Activated T-cell treated with anti-CD3 and anti-CD28 coated beads, Interleukin-2, amount 50 U/mL, for 4 hours (primary cell): ENCODE results near the gene MOV10. TPM values are rescaled to one million over a fixed set of nuclear protein-coding genes. Genes with fewer than 3 reads are reported as not detected.

Experiments used
- ATAC-seq, 2 donors: fragments of 200-7000 bp; cut with Tn5 transposase; one replicate each; pipeline ENCODE4 v1.10.0; 2021
- DNase-seq: peaks from one replicate; pipeline ENCODE4 v3.0.0-alpha.2; 2020
- H3K27me3 Mint-ChIP-seq: one replicate; pipeline ENCODE4 v1.8.0; 2021; ENCODE audit warnings: low read depth, mixed read lengths
- H3K36me3 Mint-ChIP-seq: one replicate; pipeline ENCODE4 v1.8.0; 2022; ENCODE audit warnings: mixed read lengths; ENCODE audit not compliant: insufficient read depth
- H3K4me1 Mint-ChIP-seq: one replicate; pipeline ENCODE4 v1.8.0; 2021; ENCODE audit warnings: low read depth, mixed read lengths
- H3K4me3 Mint-ChIP-seq: one replicate; pipeline ENCODE4 v1.8.0; 2021; ENCODE audit warnings: mild to moderate bottlenecking, moderate library complexity, mixed read lengths
- H3K9me3 Mint-ChIP-seq: one replicate; pipeline ENCODE4 v1.8.0; 2021; ENCODE audit warnings: mixed read lengths
- total RNA-seq, 3 donors: library from RNA; stranded (reverse); gene quantifications; one replicate each; pipeline ENCODE4 v1.2.1, GENCODE V29; 2021

The MOV10 gene
- total RNA-seq, 3 donors from 2014 or later, result 18.6 to 24.6 (median 20.8) TPM

DNA sequence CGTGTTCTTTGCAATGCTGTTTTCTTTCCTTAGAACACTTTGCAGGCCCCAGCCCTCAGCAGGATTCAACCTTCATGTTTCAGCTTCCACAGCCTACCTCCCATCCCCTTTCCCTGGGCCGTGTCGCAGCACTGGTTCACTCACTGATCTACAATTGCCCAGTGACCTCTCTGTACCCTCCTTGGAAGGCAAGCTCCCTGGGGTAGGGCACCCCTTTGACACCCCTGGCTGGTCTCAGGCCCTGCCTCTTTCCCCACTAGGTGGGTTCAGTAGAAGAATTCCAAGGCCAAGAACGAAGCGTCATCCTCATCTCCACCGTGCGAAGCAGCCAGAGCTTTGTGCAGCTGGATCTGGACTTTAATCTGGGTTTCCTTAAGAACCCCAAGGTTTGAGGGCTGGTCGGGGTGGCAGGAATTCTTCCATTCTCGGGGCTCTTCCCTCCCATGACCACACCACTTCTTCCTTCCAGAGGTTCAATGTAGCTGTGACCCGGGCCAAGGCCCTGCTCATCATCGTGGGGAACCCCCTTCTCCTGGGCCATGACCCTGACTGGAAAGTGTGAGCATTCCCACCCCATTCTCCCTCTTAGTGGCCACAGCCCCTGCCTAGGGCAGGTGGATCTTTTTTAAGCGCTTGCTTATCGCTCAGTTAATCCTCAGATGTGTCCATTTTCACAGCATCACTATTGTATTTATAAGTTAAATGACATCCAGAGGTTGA, 25.1 kb downstream of the MOV10 start:
- no peak overlapping the region for H3K4me3 Mint-ChIP-seq
- peaks cover 49% of the 10 kb centered on the region for H3K4me1 Mint-ChIP-seq
- ATAC-seq, result no peak
- peaks cover 15% of the 10 kb centered on the region for H3K36me3 Mint-ChIP-seq
- DNase-seq, result no peak
- no peaks in the 10 kb centered on the region for H3K27me3 Mint-ChIP-seq
- no peaks in the 10 kb centered on the region for H3K9me3 Mint-ChIP-seq

DNA sequence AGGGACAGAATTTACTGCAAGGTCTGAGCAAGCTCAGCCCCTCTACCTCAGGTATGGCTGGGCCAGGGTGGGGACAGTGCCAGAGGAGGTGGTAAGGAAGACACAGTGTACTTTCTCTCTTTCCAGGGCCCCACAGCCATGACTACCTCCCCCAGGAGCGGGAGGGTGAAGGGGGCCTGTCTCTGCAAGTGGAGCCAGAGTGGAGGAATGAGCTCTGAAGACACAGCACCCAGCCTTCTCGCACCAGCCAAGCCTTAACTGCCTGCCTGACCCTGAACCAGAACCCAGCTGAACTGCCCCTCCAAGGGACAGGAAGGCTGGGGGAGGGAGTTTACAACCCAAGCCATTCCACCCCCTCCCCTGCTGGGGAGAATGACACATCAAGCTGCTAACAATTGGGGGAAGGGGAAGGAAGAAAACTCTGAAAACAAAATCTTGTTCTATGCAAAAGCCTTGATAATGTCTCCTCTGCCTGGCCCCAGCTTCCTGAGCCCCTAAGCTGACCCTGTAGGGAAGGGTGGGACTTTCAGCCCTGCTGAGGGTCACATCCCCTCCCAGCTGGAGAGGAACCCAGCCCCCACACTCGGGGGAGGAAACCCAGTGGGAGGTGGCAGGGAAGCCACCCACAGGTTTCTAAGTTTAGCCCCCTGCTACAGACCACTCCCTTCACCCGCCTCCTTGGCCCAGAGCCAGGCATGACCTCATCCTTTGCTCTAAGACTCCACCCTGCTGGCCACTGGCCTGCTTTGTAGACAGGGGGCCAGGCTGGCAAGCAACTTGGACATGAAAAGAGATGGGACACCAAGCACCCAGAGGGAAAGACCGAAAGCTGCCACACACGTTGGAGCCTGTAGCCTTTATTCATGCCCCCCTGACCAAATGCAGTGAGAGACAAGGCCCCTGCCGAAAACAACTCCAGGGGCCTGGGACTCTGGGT, 26.1 kb downstream of the MOV10 start:
- H3K36me3 Mint-ChIP-seq, result peaks cover 13% of the 10 kb centered on the region
- peaks cover 58% of the 10 kb centered on the region for H3K4me1 Mint-ChIP-seq
- H3K9me3 Mint-ChIP-seq, result no peaks in the 10 kb centered on the region
- H3K27me3 Mint-ChIP-seq, result no peaks in the 10 kb centered on the region
- DNase-seq (peak; percentile 65), ATAC-seq (peak; percentile 27 to 31)
- peak overlapping the region; percentile 2 for H3K4me3 Mint-ChIP-seq

DNA sequence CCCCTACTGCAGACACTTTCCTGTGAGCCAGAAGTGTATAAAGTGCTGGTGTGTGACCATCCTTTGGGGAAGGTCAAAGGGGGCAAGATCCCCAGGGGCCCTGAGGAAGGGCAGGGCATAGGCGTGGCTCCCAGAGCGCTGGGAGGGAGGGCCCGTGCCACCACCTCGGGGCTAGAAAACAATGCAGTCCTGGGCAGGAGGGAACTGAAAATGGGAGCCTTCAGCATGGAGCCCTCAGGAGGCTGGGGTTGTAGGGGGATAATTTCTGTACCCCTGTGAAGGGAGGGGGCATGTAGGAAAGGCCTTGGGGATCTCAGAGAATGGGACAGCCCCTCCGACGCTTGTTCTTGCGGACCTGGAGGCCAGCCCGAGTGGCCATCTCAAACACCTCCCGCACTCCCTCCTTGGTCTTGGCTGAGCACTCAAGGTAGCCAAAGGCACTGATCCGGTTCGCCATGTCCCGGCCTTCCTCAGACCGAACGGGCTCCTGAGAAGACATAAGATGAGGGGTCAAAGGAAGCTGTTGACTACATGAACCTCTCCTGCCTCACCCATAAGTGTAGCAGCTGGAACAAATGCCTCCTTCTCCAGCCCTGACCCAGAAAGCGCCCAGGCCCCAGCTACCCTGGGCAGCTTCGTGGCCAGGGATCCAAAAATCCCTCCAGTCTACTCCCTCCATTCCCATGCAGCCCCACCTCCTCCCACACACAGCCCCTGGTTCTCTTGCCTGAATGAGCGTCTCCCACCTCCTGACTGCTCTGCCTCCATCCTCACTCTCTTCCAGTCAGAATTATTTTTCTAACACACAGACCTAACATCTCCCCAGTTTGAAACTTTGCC, 27.0 kb downstream of the MOV10 start:
- no peak for DNase-seq
- Mint-ChIP-seq H3K4me3 (no peak overlapping the region), H3K36me3 (peaks cover 13% of the 10 kb centered on the region), H3K4me1 (peaks cover 64% of the 10 kb centered on the region), H3K27me3 (no peaks in the 10 kb centered on the region), H3K9me3 (no peaks in the 10 kb centered on the region)
- ATAC-seq, result no peak

DNA sequence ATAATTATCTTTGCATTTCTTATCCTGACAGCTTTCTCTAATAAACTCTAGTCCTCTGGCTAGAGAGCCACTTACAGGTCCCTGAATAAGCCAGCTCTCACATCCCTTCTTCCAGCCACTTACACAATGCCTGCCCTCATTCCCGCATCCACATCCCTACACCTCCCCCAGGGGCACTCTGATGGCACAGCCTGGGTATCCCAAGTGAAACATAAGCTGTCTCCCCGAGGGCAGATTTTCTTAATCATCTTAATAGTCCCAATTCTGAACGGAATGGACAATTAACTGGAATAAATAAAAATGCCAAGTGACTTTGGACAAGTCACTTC, 27.6 kb downstream of the MOV10 start:
- H3K4me3 Mint-ChIP-seq, result no peak overlapping the region
- DNase-seq (no peak), ATAC-seq (no peak)
- H3K4me1 Mint-ChIP-seq, result peaks cover 64% of the 10 kb centered on the region
- no peaks in the 10 kb centered on the region for H3K9me3 Mint-ChIP-seq
- no peaks in the 10 kb centered on the region for H3K27me3 Mint-ChIP-seq
- H3K36me3 Mint-ChIP-seq, result peaks cover 13% of the 10 kb centered on the region

DNA sequence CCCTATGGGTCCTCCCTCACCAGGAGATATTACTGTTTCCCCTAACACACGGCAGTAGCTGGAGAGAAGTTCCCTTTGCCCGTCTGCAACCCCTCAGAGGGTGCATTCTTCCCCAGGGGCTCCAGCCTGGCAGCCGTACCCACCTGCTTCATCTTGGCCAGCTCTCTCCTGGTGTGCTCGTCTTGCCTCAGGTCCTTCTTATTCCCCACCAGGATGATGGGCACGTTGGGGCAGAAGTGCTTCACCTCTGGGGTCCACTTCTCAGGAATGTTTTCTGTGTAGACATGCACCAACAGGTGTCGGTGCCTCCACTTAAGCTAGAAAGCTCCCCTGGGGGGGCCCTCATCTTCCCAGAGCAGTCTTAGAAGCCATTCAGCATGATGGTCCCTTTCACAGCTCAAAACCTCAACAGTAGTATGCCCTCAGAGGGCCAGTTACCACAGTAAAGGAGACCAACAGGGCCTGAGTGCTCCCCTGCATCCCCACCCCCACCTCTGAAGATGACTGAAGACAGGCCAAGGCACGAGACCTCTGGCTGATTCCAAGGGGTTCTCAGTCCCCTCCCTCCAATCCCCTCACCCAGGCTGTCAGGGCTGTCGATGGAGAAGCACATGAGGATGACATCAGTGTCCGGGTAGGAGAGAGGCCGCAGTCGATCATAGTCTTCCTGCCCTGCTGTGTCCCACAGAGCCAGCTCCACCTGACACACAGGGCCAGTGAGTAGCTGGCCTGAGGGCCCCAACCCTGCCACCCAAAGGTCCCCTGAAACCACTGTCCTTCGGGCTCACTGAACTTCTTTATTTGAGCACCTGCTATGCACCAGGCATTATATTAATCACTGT, 28.2 kb downstream of the MOV10 start:
- H3K27me3 Mint-ChIP-seq, result peaks cover 1% of the 10 kb centered on the region
- ATAC-seq (no peak), DNase-seq (no peak)
- H3K4me1 Mint-ChIP-seq, result peaks cover 68% of the 10 kb centered on the region
- no peaks in the 10 kb centered on the region for H3K9me3 Mint-ChIP-seq
- no peak overlapping the region for H3K4me3 Mint-ChIP-seq
- H3K36me3 Mint-ChIP-seq, result peaks cover 12% of the 10 kb centered on the region

DNA sequence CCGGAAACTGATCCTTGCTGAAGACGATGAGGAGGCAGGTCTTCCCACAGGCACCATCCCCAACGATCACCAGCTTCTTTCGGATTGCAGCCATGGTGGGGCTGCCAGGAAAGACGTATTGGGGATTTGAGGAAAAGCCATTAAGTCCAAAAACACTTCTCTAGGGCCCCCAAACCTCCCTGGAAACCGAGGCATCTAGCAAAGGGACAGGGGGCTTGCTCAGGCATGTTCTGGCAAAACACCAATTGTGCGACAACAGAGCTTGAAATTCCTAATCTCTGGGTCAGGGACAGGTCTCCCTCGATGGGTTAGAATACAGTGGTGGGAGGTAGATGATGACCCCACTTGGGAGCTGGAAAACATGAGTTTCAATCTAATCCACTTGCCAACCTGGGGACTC, 29.2 kb downstream of the MOV10 start:
- H3K4me3 Mint-ChIP-seq, result no peak overlapping the region
- peaks cover 8% of the 10 kb centered on the region for H3K36me3 Mint-ChIP-seq
- ATAC-seq, result no peak

DNA sequence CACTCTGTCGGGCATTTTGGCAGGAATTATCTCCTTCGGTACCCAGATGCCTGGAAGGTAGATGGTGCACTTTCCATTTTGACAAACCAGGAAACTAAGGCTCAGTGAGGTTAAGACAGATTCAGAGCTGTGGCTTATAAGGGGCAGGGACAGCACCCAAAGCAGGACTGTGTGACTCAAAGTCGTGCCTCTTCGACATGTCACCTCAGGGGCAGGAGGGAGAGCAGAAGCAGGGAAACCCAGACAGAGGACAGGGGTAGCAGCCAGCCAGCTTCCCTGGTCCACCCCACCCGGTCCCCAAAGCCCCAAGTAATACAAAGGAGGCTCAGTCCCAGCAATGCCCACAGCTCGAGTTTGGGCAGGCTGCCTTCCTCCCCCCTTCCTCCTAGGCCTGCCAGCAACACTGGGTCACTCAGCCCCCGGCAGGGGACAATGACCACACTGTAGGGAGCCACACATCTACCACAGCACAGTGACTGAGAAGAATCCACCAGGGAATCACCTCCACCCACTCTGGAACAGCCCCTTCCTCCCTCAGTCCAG, 30.0 kb downstream of the MOV10 start:
- ATAC-seq, result peak; percentile 49 to 54
- H3K4me3 Mint-ChIP-seq, result peak overlapping the region; percentile 75
- peaks cover 6% of the 10 kb centered on the region for H3K36me3 Mint-ChIP-seq

More for the DNA sequence above, 29.2 kb downstream of the MOV10 start:
- Mint-ChIP-seq H3K9me3 (no peaks in the 10 kb centered on the region), H3K4me1 (peaks cover 69% of the 10 kb centered on the region), H3K27me3 (peaks cover 2% of the 10 kb centered on the region)
- no peak for DNase-seq

DNA sequence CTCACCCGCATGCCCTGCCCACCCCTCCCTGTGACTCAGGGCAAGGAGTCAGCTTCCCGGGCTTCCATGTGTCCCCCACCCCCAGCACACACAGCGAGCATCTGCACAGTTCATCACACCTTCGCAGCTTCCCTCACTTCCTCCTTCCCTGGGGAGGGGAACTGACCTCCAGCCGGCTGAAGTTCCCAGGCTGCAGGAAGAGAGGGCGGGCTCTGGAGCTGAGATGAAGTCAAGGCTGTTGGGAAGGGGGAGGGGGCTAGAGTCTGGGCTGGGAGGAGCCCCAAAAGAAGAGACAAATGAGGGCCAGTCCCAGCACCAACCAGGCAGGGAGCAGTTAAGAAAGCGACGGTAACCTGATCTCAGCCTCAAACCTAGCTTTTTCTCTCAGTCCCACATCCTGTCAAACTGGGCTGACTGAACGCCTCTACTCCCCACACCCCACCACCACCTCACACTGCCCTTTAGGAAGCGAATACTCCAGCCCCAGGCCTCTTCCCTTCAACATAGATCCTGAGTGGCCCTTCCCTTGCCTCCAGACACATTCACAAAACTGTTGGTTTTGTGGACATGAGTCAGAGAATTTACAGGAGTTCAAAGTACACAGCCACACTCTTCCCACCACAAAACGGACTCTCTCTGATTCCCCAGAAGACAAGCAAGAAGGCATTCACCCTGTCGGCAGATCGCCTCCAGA, 30.6 kb downstream of the MOV10 start:
- peaks cover 6% of the 10 kb centered on the region for H3K36me3 Mint-ChIP-seq
- no peaks in the 10 kb centered on the region for H3K9me3 Mint-ChIP-seq
- ATAC-seq (peak; percentile 42 to 45), DNase-seq (no peak)
- peaks cover 2% of the 10 kb centered on the region for H3K27me3 Mint-ChIP-seq
- H3K4me1 Mint-ChIP-seq, result peaks cover 67% of the 10 kb centered on the region
- H3K4me3 Mint-ChIP-seq, result peak overlapping the region; percentile 75

More for the DNA sequence above, 30.0 kb downstream of the MOV10 start:
- peaks cover 2% of the 10 kb centered on the region for H3K27me3 Mint-ChIP-seq
- H3K9me3 Mint-ChIP-seq, result no peaks in the 10 kb centered on the region
- DNase-seq, result no peak
- peaks cover 67% of the 10 kb centered on the region for H3K4me1 Mint-ChIP-seq

DNA sequence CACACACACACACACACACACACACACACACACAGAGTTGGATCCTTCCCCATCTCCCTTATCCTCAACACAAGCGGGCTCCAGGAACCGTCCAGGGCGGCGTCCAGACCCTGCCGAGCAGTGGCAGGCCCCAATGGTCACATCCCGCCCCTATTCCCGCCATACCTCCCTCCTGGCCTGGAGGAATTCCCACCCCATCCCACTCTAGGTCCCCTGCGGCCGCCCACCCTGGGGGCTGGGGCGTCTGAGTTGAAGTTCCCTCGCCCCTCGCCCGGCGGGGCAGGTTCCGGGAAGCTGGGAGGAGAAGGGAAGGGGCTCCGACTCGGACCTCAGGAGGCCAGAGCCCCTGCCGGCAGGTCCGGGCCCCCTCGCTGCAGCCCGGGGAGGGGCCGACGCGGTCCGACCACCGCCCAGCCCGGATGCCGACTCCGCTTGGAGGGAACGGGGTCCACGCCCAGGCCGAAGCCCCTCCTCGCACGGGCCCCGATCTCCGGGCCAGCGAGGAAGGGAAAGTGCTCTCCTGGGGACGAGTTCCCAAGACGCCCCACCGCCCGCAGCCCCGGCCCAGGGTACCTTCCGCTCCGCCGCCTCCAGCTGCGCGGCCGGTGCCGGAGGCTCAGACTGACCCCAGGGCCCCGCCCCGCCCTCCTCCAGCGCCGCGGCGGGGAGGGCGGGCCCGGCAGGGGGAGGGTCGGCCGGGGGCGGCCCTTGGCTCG, 32.2 kb downstream of the MOV10 start, which contains the start of gene RHOC:
Gene RHOC, minus strand, starts transcription at position 623 of the 716 bp plus-strand sequence. CDS start 3,328 bp downstream, outside the sequence.
- DNase-seq, result no peak
- peaks cover 2% of the 10 kb centered on the region for H3K27me3 Mint-ChIP-seq
- peaks cover 5% of the 10 kb centered on the region for H3K36me3 Mint-ChIP-seq
- H3K4me3 Mint-ChIP-seq, result peak within 1 kb of the TSS; percentile 81
- peak; percentile 68 for ATAC-seq
- H3K9me3 Mint-ChIP-seq, result no peaks in the 10 kb centered on the region
- H3K4me1 Mint-ChIP-seq, result peaks cover 51% of the 10 kb centered on the region

DNA sequence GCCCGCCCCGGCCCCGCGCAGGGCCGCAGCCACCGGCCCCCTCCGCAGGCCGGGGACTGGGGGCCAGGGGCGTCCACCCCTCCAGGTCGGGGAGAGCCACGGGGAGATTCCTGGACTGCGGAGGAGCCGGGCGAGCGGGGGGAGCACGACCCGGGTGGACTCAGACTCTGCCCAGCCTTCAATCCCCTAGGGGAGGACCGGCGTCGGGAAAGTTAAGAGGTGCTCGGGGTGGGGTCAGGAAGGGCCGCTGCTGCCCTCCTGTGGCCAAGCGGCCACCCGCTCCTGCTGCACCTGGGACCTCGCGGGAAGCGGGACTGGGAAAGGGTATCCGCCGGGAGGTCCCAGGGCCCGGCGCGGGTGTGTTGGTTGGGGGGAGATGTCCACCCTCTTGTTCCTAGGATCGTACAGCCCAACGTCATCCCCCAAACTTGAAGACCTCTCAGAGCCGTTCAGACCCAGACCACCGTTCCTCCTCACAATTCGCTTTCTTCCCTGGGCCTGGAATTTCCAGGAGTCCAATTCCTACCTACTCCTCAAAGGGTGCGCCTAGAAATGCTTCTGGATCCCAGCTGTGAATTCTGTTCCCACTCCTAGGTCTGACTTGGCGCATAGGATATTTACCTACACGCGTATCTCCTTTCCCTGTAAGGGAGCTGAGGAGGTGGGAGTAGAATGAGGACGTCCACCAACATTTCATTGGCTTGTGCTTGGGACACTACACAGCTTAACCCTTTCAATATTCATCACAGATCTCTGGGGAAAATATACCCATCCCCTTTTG, 33.0 kb downstream of the MOV10 start:
- DNase-seq (peak; percentile 58), ATAC-seq (peak; percentile 70 to 71)
- H3K27me3 Mint-ChIP-seq, result peaks cover 2% of the 10 kb centered on the region
- peaks cover 44% of the 10 kb centered on the region for H3K4me1 Mint-ChIP-seq
- H3K4me3 Mint-ChIP-seq, result peak overlapping the region; percentile 81
- H3K36me3 Mint-ChIP-seq, result no peaks in the 10 kb centered on the region
- no peaks in the 10 kb centered on the region for H3K9me3 Mint-ChIP-seq

DNA sequence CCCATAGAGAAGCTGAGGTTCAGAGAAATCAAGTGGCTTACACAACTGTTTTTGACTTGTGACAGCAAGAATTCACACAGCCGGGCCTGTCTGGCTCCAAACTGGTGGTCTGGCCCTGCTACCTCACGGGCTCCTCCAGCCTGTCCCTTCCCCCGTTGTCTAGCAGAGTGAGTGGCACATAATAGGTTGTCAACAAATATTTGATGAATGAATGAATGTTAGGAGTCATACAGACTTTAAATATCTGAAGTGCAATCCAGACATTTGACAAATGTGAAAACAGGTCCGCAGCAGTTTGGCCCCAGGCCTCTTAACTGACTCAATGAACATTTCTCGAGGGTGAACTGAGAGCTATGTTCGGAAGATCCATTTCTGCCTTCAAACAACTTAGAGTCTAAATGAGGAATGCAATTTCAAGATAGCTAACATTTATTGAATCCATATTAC, 33.6 kb downstream of the MOV10 start:
- Mint-ChIP-seq H3K9me3 (no peaks in the 10 kb centered on the region), H3K4me3 (peak overlapping the region; percentile 81), H3K36me3 (no peaks in the 10 kb centered on the region), H3K4me1 (peaks cover 38% of the 10 kb centered on the region), H3K27me3 (peaks cover 2% of the 10 kb centered on the region)
- no peak for DNase-seq
- no peak for ATAC-seq

DNA sequence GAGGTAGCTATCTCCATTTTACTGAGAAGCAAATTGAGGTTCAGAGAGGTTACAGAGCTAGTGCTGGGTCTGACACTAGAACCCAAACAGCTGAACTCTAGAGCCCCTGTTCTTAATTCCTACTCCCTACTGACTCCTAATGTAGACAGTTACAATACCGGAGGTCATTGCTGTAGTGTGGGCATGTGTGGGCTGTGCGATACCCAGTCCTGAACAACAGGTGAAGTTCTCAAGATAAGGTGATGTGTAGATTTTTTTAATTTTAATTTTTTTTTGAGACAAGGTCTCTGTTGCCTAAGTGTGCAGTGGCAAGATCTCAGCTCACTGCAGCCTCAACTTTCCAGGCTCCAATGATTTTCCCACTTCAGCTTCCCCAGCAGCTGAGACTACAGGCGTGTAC, 34.0 kb downstream of the MOV10 start:
- DNase-seq (no peak), ATAC-seq (no peak)
- Mint-ChIP-seq H3K9me3 (no peaks in the 10 kb centered on the region), H3K36me3 (no peaks in the 10 kb centered on the region), H3K4me1 (peaks cover 35% of the 10 kb centered on the region), H3K4me3 (peak overlapping the region; percentile 81), H3K27me3 (peaks cover 3% of the 10 kb centered on the region)
